OCI-LY1 (cell line): Measurements from ENCODE around the gene CYTH4.
A peak's percentile ranks its signal among the peaks of the same experiment; 100 is the strongest.

Experiments used
- H2AFZ ChIP-seq: fragments of 200-600 bp; sonication (generic), shearing (Covaris generic); 2 replicates; pipeline ENCODE4 v1.6.0; 2014; ENCODE audit warnings: antibody characterized with exemption, mild to moderate bottlenecking, low read length
- H3F3A ChIP-seq: fragments of 200-600 bp; sonication (generic), shearing (Covaris generic); 2 replicates; pipeline ENCODE4 v1.6.0; 2014; ENCODE audit warnings: mild to moderate bottlenecking, antibody characterized with exemption, low read length, moderate library complexity; ENCODE audit not compliant: insufficient read depth
- H3K27ac ChIP-seq: fragments of 200-600 bp; sonication (generic); 2 replicates; pipeline ENCODE4 v1.5.1; 2014; ENCODE audit warnings: low read length, mixed run types, mild to moderate bottlenecking, low read depth; ENCODE audit not compliant: poor library complexity, severe bottlenecking
- H3K27me3 ChIP-seq: fragments of 200-600 bp; sonication (generic); 2 replicates; pipeline ENCODE4 v1.6.0; 2014; ENCODE audit warnings: antibody characterized with exemption, mild to moderate bottlenecking, low read length, moderate library complexity; ENCODE audit not compliant: insufficient read depth
- H3K36me3 ChIP-seq: fragments of 200-600 bp; sonication (generic); 2 replicates; pipeline ENCODE4 v1.6.1; 2014; ENCODE audit warnings: mild to moderate bottlenecking, antibody characterized with exemption, low read length, moderate library complexity, mixed read lengths; ENCODE audit not compliant: insufficient read depth
- H3K4me1 ChIP-seq: fragments of 200-600 bp; sonication (generic); 2 replicates; pipeline ENCODE4 v1.5.1; 2014; ENCODE audit warnings: mild to moderate bottlenecking, low read length, moderate library complexity; ENCODE audit not compliant: insufficient read depth, severe bottlenecking
- H3K4me2 ChIP-seq: fragments of 200-600 bp; sonication (generic), shearing (Covaris generic); 2 replicates; pipeline ENCODE4 v1.6.1; 2014; ENCODE audit warnings: low read length
- H3K4me3 ChIP-seq: fragments of 200-600 bp; sonication (generic); 2 replicates; pipeline ENCODE4 v1.5.1; 2014; ENCODE audit warnings: low read length, low read depth, mild to moderate bottlenecking, mixed read lengths; ENCODE audit not compliant: poor library complexity, severe bottlenecking
- H3K79me2 ChIP-seq: fragments of 200-600 bp; shearing (Covaris generic); 2 replicates; pipeline ENCODE4 v1.6.1; 2016; ENCODE audit warnings: mixed run types, low read length, mixed read lengths; ENCODE audit not compliant: insufficient read depth
- H3K9ac ChIP-seq: fragments of 200-600 bp; sonication (generic), shearing (Covaris generic); 2 replicates; pipeline ENCODE4 v1.6.1; 2014; ENCODE audit warnings: mild to moderate bottlenecking, low read length, mixed read lengths
- H3K9me2 ChIP-seq: fragments of 200-600 bp; sonication (generic), shearing (Covaris generic); 2 replicates; pipeline ENCODE4 v1.6.1; 2014; ENCODE audit warnings: low read depth, mild to moderate bottlenecking, low read length, mixed read lengths
- H3K9me3 ChIP-seq: fragments of 200-600 bp; shearing (Covaris generic); 2 replicates; pipeline ENCODE4 v1.6.1; 2014; ENCODE audit warnings: low read length, mixed read lengths
- H4K20me1 ChIP-seq: fragments of 200-600 bp; sonication (generic), shearing (Covaris generic); 2 replicates; pipeline ENCODE4 v1.6.0; 2016; ENCODE audit warnings: mild to moderate bottlenecking, low read length; ENCODE audit not compliant: insufficient read depth
- EZH2 ChIP-seq: fragments of 200-600 bp; sonication (generic), shearing (Covaris generic); IDR thresholded peaks from 2 replicates; pipeline ENCODE4 v1.8.0; 2017; ENCODE audit warnings: borderline replicate concordance, mixed run types, mild to moderate bottlenecking, antibody characterized with exemption, low read length, moderate library complexity, mixed read lengths
- TF ChIP-seq, protein P1 (sequence below): fragments of 200-600 bp; sonication (generic), shearing (Covaris generic); IDR thresholded peaks from 2 replicates; pipeline ENCODE4 v1.5.1; 2017; ENCODE audit warnings: mild to moderate bottlenecking, antibody characterized with exemption, low read length, moderate library complexity, mixed read lengths

CYTH4 gene

DNA sequence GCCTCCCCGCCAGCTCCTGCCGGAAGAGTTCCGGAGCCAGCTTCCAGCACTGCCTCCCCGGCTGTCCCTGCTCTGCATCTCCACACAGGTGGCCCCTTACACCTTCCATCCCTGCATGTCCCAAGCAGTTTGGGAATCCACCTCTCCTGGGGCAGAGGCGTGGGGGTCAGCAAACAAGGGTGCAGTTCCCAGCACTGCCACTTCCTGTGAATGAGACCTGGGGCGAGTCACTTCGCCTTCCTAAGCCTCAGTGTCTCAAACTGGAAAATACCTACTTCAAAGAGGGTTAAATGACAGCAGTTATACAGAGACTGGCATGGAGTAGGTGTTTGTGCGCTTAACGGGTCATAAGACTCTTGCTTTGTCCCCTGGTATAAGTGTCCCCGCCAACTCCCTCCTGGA, 5.2 kb downstream of the CYTH4 start:
- Histone ChIP-seq H2AFZ (no peak overlapping the region), H3K4me2 (no peak overlapping the region), H3K4me3 (no peak overlapping the region), H3K79me2 (no peaks in the 10 kb centered on the region), H3K36me3 (no peaks in the 10 kb centered on the region; the same call in 1 of the 2 replicates), H3K4me1 (peaks cover 25% of the 10 kb centered on the region), H4K20me1 (no peaks in the 10 kb centered on the region), H3K9me2 (no peaks in the 10 kb centered on the region), H3K9me3 (no peaks in the 10 kb centered on the region), H3K27me3 (peaks cover 4% of the 10 kb centered on the region; the same call in 1 of the 2 replicates), H3K27ac (no peak overlapping the region), H3F3A (no peaks in the 10 kb centered on the region), H3K9ac (no peak overlapping the region)
- TF ChIP-seq, protein P1, sequence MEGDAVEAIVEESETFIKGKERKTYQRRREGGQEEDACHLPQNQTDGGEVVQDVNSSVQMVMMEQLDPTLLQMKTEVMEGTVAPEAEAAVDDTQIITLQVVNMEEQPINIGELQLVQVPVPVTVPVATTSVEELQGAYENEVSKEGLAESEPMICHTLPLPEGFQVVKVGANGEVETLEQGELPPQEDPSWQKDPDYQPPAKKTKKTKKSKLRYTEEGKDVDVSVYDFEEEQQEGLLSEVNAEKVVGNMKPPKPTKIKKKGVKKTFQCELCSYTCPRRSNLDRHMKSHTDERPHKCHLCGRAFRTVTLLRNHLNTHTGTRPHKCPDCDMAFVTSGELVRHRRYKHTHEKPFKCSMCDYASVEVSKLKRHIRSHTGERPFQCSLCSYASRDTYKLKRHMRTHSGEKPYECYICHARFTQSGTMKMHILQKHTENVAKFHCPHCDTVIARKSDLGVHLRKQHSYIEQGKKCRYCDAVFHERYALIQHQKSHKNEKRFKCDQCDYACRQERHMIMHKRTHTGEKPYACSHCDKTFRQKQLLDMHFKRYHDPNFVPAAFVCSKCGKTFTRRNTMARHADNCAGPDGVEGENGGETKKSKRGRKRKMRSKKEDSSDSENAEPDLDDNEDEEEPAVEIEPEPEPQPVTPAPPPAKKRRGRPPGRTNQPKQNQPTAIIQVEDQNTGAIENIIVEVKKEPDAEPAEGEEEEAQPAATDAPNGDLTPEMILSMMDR: no peak
- TF ChIP-seq EZH2: no peak

DNA sequence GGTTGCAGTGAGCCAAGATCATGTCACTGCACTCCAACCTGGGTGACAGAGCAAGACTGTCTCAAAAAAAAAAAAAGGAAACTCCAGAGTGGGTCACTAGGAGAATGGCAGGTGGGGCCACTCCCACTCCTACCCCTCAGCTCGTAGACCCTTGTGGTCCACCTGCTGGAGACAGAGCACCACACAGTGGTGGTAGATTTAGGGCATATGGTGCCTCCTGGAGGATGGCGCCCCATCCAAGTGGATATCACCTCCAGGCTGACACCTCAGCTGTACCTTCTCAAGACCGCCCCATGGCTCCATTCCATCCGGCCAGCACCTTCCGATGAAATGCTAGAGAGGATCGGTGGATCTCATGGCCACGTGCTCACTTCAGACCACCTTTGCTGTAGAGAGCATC, 6.2 kb downstream of the CYTH4 start:
- Histone ChIP-seq H2AFZ (no peak overlapping the region), H3K36me3 (no peaks in the 10 kb centered on the region; the same call in 1 of the 2 replicates), H3K4me3 (no peak overlapping the region), H3K4me2 (no peak overlapping the region), H3K9ac (no peak overlapping the region), H4K20me1 (no peaks in the 10 kb centered on the region), H3K27me3 (peaks cover 4% of the 10 kb centered on the region; the same call in 1 of the 2 replicates), H3K4me1 (peaks cover 15% of the 10 kb centered on the region), H3K79me2 (no peaks in the 10 kb centered on the region), H3K9me2 (no peaks in the 10 kb centered on the region), H3F3A (no peaks in the 10 kb centered on the region), H3K27ac (no peak overlapping the region), H3K9me3 (no peaks in the 10 kb centered on the region)
- no peak for TF ChIP-seq EZH2
- TF ChIP-seq, protein P1: peak; percentile 27; the same call in 1 of the 2 replicates

DNA sequence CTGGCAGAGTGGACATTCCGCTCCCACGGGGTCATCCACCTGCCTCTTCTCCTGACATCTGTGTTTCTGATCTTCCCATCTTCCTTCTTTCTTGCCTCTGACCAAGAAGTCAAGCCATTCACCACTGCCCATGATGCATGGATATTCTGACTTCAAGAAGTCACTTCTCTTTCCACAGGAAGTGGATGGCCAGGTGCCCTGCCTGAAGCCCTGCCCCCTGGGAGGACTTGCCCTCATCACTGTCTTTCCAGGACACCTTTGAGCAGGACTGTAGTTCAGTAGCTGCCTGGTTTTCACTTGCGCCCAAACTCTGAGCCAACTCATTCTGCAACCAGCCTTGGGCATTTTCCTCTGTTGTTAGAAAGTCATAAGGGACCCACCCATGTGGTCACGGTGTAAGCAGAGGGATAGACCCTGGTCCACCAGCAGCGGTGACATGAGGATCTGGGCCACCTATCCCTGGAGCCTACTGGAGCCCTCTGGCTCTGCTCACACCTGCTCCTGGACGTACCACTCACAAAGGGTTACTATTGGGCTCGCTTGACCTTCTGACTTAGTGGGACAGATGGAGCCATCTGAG, 6.9 kb downstream of the CYTH4 start:
- Histone ChIP-seq H3K79me2 (no peaks in the 10 kb centered on the region), H3K9me3 (no peaks in the 10 kb centered on the region), H3K4me2 (no peak overlapping the region), H2AFZ (no peak overlapping the region), H3K9me2 (no peaks in the 10 kb centered on the region), H3K4me3 (no peak overlapping the region), H3K9ac (no peak overlapping the region), H3K36me3 (no peaks in the 10 kb centered on the region; the same call in 1 of the 2 replicates), H3K27me3 (peaks cover 4% of the 10 kb centered on the region; the same call in 1 of the 2 replicates), H3F3A (no peaks in the 10 kb centered on the region), H3K27ac (no peak overlapping the region), H3K4me1 (peaks cover 8% of the 10 kb centered on the region), H4K20me1 (no peaks in the 10 kb centered on the region)
- no peak for TF ChIP-seq EZH2
- TF ChIP-seq, protein P1: no peak
